22Rv1 (cell line): ENCODE measurements around the gene ARHGAP10.

Source experiments
- CTCF ChIP-seq: fragments of 450-650 bp; IDR thresholded peaks from 2 replicates; pipeline ENCODE4 v1.5.1; 2017; ENCODE audit warnings: mild to moderate bottlenecking
- ZFX ChIP-seq: fragments of 450-650 bp; IDR thresholded peaks from 2 replicates; pipeline ENCODE4 v1.6.1; 2017; ENCODE audit warnings: antibody characterized with exemption, borderline replicate concordance

GRCh38 chr4:147833254-147833653, 101.4 kb downstream of the ARHGAP10 start:
- TF ChIP-seq CTCF (no peak), ZFX (no peak)
